Stimulated activated memory B cell treated with anti-CD40 and anti-IgM and Interleukin-4, amounts not matched to agents 10 μg/mL and 1 μg/mL and 100 μg/mL, for 72 hours (primary cell): Measurements from ENCODE around the gene KCTD6.

Source experiments
- ATAC-seq: fragments of 150-1000 bp; cut with Tn5 transposase; 2 replicates; pipeline ENCODE4 v1.10.0; 2021
- H3K27ac Mint-ChIP-seq: one replicate; pipeline ENCODE4 v1.8.0; 2022; ENCODE audit warnings: mild to moderate bottlenecking, mixed read lengths
- H3K27me3 Mint-ChIP-seq: one replicate; pipeline ENCODE4 v1.8.0; 2022; ENCODE audit warnings: mixed read lengths
- H3K36me3 Mint-ChIP-seq: one replicate; pipeline ENCODE4 v1.8.0; 2022; ENCODE audit warnings: mixed read lengths
- H3K4me1 Mint-ChIP-seq: one replicate; pipeline ENCODE4 v1.8.0; 2022; ENCODE audit warnings: mixed read lengths
- H3K4me3 Mint-ChIP-seq: one replicate; pipeline ENCODE4 v1.8.0; 2022; ENCODE audit warnings: mild to moderate bottlenecking, moderate library complexity, mixed read lengths
- H3K9me3 Mint-ChIP-seq: one replicate; pipeline ENCODE4 v1.8.0; 2022; ENCODE audit warnings: mixed read lengths

The KCTD6 gene

GRCh38 chr3:58491506-58492402 is at the start of gene KCTD6:
Gene KCTD6, plus strand, starts transcription at chr3:58492096. Its CDS starts 6,660 bp downstream, at chr3:58498756.
- Mint-ChIP-seq H3K36me3 (no peaks in the 10 kb centered on the region), H3K27ac (peak within 1 kb of the TSS; percentile 76), H3K4me3 (peak within 1 kb of the TSS; percentile 86), H3K4me1 (peaks cover 44% of the 10 kb centered on the region), H3K27me3 (peaks cover 18% of the 10 kb centered on the region), H3K9me3 (no peaks in the 10 kb centered on the region)
- ATAC-seq: peak; percentile 97

DNA sequence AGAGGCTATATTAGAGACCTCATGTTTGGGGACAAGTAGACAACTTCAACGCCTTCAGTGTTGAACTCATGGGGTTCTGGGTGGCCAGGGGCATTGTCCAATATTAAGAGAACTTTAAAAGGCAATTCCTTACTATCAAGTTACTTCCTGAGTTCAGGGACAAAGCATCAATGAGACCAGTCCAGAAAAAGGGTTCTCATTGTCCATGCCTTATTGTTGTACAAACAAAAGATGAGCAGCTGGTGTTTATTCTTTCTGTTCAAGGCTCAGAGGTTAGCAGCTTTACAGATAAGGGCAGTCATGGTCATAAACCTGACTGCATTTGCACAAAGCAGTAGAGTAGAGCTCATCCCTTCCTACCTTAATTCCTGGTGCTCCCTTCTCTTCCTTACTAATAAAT is 39.7 kb upstream of the KCTD6 start:
- no peaks in the 10 kb centered on the region for H3K4me1 Mint-ChIP-seq
- H3K4me3 Mint-ChIP-seq: no peak overlapping the region
- peaks cover 14% of the 10 kb centered on the region for H3K9me3 Mint-ChIP-seq
- no peak overlapping the region for H3K27ac Mint-ChIP-seq
- no peak for ATAC-seq
- H3K27me3 Mint-ChIP-seq: no peaks in the 10 kb centered on the region
- peaks cover 28% of the 10 kb centered on the region for H3K36me3 Mint-ChIP-seq

DNA sequence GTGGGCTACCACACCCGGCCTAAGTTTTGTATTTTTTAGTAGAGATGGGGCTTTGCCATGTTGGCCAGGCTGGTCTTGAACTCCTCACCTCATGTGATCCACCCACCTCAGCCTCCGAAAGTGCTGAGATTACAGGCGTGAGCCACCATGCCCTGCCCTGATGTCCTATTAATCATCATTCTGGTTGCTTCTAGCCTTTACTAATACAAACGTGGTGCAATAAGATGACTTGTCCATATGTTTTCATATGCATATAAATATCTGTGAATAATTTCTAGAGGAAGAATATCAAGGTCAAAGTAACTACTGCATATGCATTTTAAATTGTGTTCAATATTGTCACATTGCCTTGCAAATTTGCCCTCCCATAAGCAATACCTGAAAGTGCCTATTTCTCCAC is 32.7 kb upstream of the KCTD6 start:
- no peak overlapping the region for H3K4me3 Mint-ChIP-seq
- peaks cover 16% of the 10 kb centered on the region for H3K36me3 Mint-ChIP-seq
- H3K4me1 Mint-ChIP-seq: peaks cover 6% of the 10 kb centered on the region
- peaks cover 5% of the 10 kb centered on the region for H3K9me3 Mint-ChIP-seq
- H3K27ac Mint-ChIP-seq: no peak overlapping the region
- H3K27me3 Mint-ChIP-seq: no peaks in the 10 kb centered on the region
- ATAC-seq: no peak

GRCh38 chr3:58462829-58463180 is 29.1 kb upstream of the KCTD6 start:
- Mint-ChIP-seq H3K27ac (no peak overlapping the region), H3K36me3 (no peaks in the 10 kb centered on the region), H3K4me1 (peaks cover 6% of the 10 kb centered on the region), H3K27me3 (no peaks in the 10 kb centered on the region), H3K4me3 (no peak overlapping the region), H3K9me3 (no peaks in the 10 kb centered on the region)
- no peak for ATAC-seq

GRCh38 chr3:58463181-58463941 is 28.5 kb upstream of the KCTD6 start:
- H3K9me3 Mint-ChIP-seq: no peaks in the 10 kb centered on the region
- peaks cover 6% of the 10 kb centered on the region for H3K4me1 Mint-ChIP-seq
- H3K27me3 Mint-ChIP-seq: no peaks in the 10 kb centered on the region
- peak overlapping the region; percentile 17 for H3K27ac Mint-ChIP-seq
- ATAC-seq: peak; percentile 91
- H3K36me3 Mint-ChIP-seq: no peaks in the 10 kb centered on the region
- peak overlapping the region; percentile 43 for H3K4me3 Mint-ChIP-seq

GRCh38 chr3:58463942-58464271 is 28.0 kb upstream of the KCTD6 start:
- H3K27me3 Mint-ChIP-seq: no peaks in the 10 kb centered on the region
- H3K4me1 Mint-ChIP-seq: peaks cover 6% of the 10 kb centered on the region
- no peaks in the 10 kb centered on the region for H3K36me3 Mint-ChIP-seq
- no peak for ATAC-seq
- peak overlapping the region; percentile 43 for H3K4me3 Mint-ChIP-seq
- peak overlapping the region; percentile 17 for H3K27ac Mint-ChIP-seq
- no peaks in the 10 kb centered on the region for H3K9me3 Mint-ChIP-seq

DNA sequence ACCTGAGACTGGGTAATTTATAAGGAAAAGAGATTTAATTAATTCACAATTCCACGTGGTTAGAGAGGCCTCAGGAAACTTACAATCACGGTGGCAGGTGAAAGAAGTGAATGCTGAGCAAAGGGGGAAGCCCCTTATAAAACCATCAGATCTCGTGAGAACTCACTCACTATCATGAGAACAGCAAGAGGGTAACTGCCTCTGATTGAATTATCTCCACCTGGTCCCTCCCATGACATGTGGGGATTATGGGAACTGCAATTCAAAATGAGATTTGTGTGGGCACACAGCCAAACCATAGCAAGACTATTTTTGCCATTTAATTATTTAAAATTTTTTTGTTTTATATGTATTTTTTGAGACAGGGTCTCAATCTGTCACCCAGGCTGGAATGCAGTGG is 27.0 kb upstream of the KCTD6 start:
- ATAC-seq: no peak
- Mint-ChIP-seq H3K36me3 (no peaks in the 10 kb centered on the region), H3K9me3 (no peaks in the 10 kb centered on the region), H3K27ac (no peak overlapping the region), H3K4me3 (no peak overlapping the region), H3K4me1 (peaks cover 6% of the 10 kb centered on the region), H3K27me3 (no peaks in the 10 kb centered on the region)

DNA sequence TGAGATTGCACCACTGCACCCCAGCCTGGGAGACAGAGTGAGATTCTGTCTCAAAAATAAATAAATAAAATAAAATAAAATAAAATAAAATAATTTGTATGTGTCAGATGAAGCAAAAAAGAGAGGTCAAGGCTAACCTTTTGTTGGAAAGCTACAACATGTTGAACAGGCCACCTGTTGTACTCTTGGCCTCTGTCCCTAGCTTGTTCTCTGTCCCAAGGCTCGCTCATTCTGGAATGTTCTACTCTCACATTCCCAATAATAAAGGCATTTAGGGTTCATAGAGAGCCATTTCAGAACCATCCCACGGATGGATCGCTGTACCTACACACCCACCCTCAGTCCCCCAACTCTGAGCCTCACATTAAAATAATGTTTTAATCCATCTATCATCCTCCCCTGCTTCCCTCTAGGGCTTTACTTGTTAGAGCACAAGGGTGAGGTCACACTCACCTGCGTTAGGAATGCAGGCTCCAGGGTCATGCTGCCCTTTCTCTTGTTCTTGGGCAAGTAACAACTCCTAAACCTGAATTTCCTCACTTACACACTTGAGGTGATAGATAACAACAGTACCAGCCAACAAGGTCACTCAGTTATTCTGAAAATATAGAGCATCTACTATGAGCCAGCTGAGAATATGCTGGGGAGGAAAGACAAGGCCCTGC is 24.9 kb upstream of the KCTD6 start:
- Mint-ChIP-seq H3K27ac (no peak overlapping the region), H3K36me3 (no peaks in the 10 kb centered on the region), H3K4me3 (no peak overlapping the region), H3K27me3 (no peaks in the 10 kb centered on the region), H3K4me1 (peaks cover 22% of the 10 kb centered on the region), H3K9me3 (no peaks in the 10 kb centered on the region)
- no peak for ATAC-seq

GRCh38 chr3:58469096-58469495 is 22.8 kb upstream of the KCTD6 start:
- ATAC-seq: no peak
- Mint-ChIP-seq H3K27me3 (no peaks in the 10 kb centered on the region), H3K9me3 (no peaks in the 10 kb centered on the region), H3K27ac (no peak overlapping the region), H3K4me1 (peaks cover 21% of the 10 kb centered on the region), H3K36me3 (no peaks in the 10 kb centered on the region), H3K4me3 (no peak overlapping the region)

GRCh38 chr3:58470363-58471024 is 21.4 kb upstream of the KCTD6 start:
- no peak for ATAC-seq
- Mint-ChIP-seq H3K27me3 (no peaks in the 10 kb centered on the region), H3K4me1 (peaks cover 35% of the 10 kb centered on the region), H3K4me3 (no peak overlapping the region), H3K27ac (no peak overlapping the region), H3K36me3 (no peaks in the 10 kb centered on the region), H3K9me3 (no peaks in the 10 kb centered on the region)

- Mint-ChIP-seq H3K4me3 (no peak overlapping the region), H3K9me3 (no peaks in the 10 kb centered on the region), H3K27me3 (no peaks in the 10 kb centered on the region), H3K4me1 (peaks cover 37% of the 10 kb centered on the region), H3K36me3 (no peaks in the 10 kb centered on the region), H3K27ac (peak overlapping the region; percentile 37)
- ATAC-seq: peak; percentile 85
Measured at GRCh38 chr3:58471025-58471887, 20.6 kb upstream of the KCTD6 start.

DNA sequence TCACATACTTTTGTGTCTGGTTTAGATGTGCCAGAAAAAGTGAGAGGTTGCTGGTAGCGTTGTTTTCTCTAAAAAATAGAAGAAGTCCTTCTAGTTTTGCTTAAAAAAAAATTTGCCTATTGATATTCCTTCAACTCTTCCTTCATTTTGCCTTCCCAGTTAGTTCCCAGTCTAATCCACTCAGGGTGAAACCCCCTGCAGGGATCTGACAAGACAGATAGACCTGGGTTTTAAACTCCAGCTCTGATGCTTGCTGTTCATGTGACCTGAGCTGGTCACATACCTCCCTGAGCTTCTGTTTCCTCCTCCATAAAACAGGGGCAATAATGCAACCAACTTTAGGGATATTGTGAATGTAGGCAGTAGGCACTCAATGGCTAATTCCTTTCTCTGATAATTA is 18.6 kb upstream of the KCTD6 start:
- Mint-ChIP-seq H3K27me3 (no peaks in the 10 kb centered on the region), H3K4me1 (peaks cover 42% of the 10 kb centered on the region), H3K27ac (peak overlapping the region; percentile 70), H3K9me3 (no peaks in the 10 kb centered on the region), H3K36me3 (no peaks in the 10 kb centered on the region), H3K4me3 (no peak overlapping the region)
- no peak for ATAC-seq

- H3K4me3 Mint-ChIP-seq: peak overlapping the region; percentile 13
- peak; percentile 62 for ATAC-seq
- no peaks in the 10 kb centered on the region for H3K27me3 Mint-ChIP-seq
- H3K9me3 Mint-ChIP-seq: no peaks in the 10 kb centered on the region
- H3K4me1 Mint-ChIP-seq: peaks cover 42% of the 10 kb centered on the region
- H3K27ac Mint-ChIP-seq: peak overlapping the region; percentile 70
- H3K36me3 Mint-ChIP-seq: no peaks in the 10 kb centered on the region
Measured at GRCh38 chr3:58474348-58474911, 17.5 kb upstream of the KCTD6 start.

DNA sequence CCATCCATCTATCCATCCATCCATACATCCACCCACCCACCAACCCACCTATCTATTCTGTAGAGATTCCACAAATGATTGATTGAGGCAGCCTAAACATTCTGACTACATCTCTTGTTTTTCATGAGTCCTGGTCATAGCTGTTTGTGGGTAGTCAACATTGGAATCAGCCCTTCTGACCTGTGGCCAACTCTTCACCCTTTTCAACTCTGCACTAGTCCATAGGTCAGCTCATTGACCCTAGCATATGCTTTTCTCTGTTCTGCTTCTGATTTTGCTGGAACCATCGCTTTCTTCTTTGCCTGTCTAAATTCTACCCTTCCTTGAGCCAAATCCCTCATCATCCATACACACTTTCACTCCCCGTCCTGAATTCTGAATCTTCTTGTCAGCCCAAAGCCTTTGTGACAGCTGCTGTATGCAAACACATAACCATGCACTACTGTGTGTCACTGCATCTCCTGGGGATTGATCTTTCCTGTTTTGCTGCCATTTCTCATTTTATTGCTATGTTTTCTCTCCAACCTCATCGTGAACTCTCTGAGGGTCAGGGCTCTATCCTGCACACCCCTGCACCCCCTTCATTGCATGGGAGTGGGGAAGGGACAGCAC is 16.8 kb upstream of the KCTD6 start:
- peaks cover 42% of the 10 kb centered on the region for H3K4me1 Mint-ChIP-seq
- H3K36me3 Mint-ChIP-seq: no peaks in the 10 kb centered on the region
- H3K27ac Mint-ChIP-seq: peak overlapping the region; percentile 70
- H3K4me3 Mint-ChIP-seq: peak overlapping the region; percentile 43
- no peaks in the 10 kb centered on the region for H3K27me3 Mint-ChIP-seq
- ATAC-seq: peak; percentile 70
- no peaks in the 10 kb centered on the region for H3K9me3 Mint-ChIP-seq
